A204.1 (cell line): ENCODE results near the gene NLRC3.

ENCODE experiments used
- FAIRE-seq: peaks from 2 replicates; lab custom pipeline; 2012; peaks lifted over from hg19 to GRCh38; lab: Jason Lieb, UNC

The NLRC3 gene

DNA sequence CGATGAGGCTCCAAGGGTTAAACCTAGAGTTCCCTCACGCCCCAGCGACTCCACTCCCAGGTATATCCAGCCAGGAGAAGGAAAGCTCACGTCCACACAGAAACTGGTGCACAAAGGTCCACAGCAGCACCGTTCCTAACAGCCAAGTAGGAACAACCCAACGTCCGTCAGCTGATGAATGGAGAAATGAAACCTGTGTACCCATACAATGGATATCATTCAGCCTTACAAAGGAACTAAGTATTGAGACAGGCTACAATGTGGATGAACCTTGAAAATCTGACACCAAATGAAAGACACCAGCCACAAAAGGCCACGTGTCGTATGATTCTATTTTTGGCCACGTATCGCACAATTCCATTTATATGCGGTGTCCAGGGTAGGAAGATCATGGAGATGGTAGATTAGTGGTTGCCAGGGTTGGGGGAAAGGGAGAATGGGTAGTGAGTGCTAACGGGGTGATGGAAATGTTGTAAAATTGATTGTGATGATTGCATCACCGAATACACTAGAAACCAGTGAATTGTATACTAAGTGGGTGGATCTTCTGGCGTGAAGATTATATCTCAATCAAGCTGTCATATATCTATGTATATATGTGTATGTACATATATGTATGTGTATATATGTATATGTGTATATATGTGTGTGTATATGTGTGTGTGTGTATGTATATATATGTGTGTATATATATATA, 30.1 kb downstream of the NLRC3 start:
- no peak for FAIRE-seq

DNA sequence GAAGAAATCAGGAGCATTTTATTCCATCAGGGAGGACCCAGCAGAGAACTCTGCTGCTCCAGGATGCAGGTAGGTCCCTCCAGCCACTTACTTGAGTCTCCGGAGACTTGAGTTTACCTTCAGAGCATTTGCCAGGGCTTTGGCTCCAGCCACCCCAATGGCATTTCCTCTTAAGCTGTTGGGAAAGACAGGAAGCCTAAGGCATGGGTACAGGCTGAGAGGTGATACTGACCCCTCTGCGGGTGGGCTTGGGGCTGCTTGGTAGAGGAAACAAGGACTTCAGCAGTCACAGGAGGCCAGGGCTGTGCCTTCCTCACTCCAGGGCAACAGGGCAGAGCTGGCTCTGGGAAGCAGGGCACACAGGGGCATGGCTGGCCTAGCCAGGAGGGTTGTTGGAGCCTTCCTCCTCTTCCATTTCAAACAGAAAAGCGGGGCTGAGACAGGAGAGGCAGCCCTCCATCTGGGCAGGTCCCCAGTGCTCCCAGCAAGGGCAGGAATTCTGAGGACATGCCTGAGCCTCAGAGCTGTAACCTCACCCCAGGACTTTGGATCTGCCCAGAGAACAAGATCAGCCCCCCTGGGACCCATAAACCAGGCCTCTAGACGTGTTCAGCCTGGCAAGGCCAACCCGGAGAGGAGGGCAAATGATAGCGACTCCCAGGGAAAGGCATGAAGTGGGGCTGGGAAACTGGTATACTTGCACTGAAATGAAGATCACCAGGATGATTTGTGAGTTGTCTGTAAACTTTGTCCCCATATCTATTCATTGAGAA, 34.4 kb downstream of the NLRC3 start:
- no peak for FAIRE-seq

DNA sequence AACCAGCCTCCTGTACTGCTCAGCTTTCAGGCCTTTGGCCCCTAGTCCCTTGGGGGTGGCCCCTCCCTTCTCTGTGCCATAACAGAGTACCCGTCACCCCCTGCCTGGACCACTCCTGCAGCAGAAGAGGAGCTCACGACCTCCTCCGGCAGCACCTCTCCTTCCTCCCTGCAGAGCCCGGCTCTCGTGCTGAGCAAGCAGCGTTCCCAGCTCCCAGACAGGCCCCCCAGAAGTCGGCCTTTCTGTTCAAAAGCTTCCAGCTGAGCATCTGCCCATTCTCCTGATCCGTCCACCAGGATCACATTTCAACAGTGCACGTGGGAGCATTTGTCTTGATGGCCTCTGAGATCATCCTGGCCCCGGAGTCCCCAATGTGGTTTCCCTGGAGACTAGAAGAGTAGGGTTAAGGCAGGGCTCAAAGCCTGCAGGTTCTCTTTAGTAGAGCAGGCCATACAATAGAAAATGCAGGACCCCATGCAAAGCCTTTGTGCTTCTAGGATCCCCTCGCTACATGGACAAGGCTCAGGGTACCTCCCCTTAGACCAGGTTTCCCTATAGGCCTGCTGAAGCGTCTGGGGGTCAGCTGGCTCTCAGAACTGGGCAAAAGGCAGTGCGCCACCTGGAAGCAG, 35.6 kb downstream of the NLRC3 start:
- no peak for FAIRE-seq

DNA sequence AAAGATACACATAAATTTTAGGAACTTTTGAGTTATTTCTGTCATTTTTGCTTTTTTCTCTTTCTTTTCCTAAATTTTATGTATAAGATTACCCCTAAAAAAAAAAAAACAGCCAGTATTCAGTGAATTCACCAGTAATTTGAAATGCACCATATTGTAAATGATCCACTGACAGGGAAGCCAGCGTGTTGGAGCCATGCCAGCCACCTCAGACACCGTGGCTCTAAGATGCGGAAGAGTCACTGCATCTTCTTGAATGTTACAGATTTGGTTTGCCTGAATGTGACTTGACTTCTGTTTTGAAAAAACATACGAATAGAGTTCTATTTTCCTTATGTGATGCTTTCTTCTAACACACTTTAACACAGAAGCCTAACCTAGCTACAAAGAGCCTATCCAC, 39.0 kb downstream of the NLRC3 start:
- FAIRE-seq, result no peak

DNA sequence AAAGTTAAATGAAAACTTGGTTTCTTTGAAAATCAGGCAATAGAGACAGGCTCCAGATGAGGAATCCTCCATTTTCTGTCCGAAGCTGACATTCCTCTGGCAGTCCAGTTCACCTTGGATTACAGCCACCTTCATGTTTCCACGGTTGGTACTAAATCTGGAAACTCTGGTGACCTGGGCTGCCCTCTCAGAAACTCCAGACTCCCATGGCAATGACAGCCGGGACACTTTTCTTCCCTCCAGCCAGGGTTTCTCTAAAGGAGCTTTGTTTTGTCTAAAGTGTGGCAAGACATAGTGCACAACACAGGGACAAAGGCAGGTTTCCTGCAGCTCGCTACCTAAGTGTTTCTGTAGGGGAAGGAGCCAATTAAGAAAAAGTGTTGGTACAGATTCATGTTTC, 40.4 kb downstream of the NLRC3 start:
- no peak for FAIRE-seq

DNA sequence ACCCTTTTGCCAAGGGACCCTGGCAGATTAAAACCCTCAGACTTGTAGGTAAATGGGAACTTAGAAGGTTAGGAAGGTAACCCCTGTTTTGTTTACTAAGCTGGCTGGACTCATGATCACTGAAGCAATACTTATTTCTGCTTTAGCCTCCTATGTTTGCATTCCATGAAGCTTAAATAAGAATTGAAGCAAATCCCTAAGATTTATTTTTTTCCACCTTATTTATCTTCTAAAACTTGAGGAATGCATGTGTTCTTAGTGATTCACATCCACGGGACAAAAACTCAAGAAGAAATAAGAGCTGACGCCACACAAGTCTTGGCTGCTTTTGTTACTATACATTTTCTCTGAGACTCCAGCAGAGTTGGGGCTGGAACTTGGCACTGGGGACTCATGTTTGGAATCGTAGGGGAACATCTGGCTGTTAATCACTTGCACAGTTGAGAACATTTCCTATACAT, 40.9 kb downstream of the NLRC3 start:
- FAIRE-seq, result no peak

DNA sequence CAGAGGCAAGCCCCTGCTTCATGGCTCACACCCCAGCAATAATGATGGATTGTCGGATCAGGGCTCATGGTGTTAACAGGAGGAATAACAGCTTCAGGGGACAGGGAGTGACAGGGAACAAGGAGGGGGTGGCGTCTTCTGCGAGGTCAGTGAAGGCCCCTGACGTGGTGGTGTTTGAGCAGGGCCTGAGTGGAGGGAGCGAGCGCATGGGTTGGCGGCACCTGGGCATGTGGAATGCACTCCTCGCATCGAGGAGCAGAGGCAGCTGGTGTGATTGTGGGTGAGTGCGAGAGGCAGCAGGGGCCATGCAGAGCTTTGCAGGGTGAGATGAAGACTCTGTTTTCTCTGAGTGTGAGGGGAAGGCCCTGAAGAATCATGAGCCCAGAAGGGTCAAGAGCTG, 43.1 kb downstream of the NLRC3 start:
- no peak for FAIRE-seq

DNA sequence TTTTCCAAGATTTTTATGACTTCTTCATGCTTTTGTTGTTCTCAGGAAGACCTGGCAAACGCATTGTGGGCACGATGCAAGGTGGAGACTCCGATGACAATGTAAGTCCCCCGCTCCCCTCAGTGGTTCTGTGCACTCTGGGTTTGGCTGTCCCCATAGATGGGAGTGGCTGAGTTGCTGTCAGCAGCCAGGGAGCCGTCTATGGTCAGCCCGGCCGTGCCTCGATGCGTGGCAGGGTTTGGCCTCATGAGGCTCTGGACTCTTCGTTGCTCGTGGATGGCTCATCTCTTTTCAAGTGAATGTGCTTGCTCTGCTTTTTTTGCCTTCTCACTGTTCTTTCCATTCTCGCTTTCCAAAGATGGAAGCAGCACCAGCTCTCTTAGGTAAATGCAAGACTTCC, 44.5 kb downstream of the NLRC3 start:
- no peak for FAIRE-seq

DNA sequence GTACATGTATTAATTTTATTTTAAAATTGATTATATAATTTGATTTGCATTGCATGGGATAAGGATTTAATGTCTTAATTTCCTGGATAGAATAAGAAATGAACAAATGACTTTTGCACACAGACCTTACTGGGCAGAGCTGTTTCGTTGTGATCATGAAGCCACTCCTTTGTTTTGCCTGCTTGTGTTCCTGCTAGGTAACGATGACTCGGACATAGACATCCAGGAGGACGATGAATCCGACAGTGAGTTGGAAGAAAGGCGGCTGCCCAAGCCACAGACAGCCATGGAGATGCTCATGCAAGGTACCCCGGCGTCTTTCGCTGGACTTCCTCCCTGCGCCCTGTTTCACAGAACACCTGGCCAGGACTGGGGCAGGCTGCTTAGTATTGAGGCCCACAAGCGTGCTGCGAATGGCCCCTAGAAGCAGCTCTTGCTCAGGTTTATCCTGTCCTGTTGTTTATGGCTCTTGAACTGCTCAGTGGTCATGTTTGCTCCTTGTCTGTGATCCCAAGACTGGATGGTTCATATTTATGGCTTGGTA, 46.8 kb downstream of the NLRC3 start:
- no peak for FAIRE-seq

DNA sequence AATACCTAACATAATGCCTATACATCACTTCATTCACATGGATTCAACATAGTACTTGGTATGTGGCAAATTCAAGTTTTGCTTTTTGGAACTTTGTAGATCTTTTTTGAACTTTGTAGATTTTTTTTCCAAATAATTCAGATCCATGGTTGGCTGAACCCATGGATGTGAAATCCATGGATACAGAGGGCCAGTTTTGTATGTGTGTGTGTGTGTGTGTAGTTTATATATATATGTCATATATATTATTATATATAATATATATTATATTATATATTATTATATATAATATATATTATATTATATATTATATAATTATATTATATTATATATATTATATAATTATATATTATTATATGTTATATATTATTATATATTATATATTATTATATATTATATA, 48.0 kb downstream of the NLRC3 start:
- FAIRE-seq, result no peak

DNA sequence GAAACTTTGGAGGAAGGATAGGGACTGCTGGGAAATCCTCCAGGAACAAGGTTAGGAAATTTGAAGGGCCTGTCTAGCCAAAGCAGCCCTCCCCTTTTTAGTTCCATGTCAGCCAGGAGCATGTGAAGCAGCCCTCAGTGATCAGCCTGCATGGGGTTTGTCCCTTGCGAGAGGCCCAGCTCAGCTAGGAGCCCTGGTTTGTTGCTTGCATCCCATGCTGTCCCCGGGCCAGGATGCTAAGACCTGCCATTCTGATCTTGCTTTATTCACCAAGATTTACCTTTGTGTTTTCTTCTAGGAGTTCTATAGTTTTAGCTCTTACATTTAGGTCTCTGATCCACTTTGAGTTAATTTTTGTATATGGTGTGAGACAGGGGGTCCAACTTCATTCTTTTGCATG, 48.8 kb downstream of the NLRC3 start:
- FAIRE-seq, result no peak

DNA sequence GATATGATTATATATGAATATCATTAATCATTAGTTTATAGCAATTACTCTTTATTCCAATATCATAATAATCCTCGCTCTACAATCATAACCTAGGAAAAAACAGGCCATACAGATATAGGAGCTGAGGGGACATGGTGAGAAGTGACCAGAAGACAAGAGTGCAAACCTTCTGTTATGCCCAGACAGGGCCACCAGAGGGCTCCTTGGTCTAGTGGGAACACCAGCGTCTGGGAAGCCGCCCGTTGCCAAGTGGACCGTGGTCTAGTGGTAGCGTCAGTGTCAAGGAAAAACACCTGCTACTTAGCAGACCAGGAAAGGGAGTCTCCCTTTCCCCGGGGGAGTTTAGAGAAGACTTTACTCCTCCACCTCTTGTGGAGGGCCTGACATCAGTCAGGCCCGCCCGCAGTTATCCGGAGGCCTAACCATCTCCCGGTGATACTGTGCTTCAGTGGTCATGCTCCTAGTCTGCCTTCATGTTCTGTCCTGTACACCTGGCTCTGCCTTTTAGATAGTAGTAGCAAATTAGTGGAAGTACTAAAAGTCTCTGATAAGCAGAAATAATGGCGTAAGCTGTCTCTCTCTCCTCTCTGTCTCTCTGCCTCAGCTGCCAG, 49.9 kb downstream of the NLRC3 start:
- FAIRE-seq, result peak; percentile 83

DNA sequence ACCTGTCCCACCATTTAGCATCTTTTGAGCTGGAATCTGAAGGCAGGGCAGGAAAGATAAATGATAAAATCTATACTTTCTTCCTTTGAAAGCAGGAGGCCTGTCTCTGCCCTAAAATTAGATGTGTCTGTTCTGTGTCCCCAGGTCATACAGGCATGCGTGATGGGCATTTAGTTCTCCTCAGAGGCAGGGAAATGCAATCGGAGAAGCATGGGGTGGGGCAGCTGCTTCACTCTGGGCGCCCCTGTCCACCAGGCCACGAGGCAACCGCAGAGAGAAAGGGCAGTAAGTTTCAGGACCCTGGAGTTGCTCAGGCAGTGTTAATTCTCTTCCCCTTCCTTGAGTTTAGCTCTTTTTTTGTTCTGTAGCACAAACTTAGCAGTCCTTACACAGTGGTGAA, 51.3 kb downstream of the NLRC3 start:
- FAIRE-seq, result no peak

DNA sequence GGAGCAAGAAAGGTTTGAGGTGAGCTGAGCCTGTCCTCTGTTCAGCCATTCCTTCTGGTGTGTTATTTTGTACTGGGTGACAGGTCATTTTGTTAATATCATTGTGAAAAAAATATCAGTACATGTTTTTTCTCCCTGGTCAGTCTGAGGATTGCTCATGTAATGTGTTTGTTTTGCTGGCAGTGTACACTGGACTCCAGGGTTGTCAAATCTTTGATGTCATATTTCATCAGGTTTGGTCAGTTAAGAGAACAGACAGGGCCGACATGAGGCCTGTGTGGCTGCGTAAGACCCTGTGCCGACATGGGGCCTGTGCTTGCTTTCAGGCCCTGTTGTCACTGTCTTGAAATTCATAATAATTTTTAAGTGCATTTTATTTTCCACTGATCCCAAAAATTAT, 53.9 kb downstream of the NLRC3 start:
- no peak for FAIRE-seq

DNA sequence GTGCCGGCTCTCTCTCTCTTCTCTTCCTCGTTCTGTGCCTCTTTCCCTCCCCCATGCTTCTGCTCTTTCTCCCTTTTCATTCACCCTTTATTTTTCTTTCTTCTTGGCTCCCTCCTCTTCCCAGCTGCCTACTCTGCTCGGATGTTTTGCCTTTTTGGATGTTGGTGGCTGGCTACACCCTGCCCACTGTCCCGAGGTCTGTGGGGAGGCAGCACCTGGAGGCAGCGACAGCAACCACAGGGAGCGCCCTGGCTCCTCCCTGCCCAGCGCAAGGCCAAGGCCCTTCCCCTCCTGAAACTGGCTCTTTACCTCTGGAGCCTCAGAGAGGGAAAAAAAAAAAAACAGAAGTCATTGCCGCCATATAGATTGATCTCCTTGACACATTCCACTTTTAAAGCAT, 56.4 kb downstream of the NLRC3 start:
- no peak for FAIRE-seq

DNA sequence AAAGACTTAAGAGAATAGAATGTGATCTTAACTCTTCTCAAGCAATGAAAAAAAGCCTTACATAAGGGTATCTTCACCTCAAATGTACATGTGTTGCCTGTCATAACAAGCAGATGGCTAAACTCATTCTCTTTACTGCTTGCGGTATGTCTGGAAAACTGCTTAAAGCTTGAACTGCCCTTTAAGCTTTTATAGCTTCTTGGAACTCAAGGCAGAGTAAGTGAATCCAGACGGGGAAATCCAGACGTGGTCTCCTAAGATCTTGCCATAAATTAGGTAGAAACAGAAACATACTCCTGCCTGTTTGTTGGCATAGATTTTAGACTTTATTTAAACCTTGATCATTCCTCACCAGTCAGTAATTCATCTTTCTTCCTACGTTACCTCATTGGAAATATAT, 56.8 kb downstream of the NLRC3 start:
- no peak for FAIRE-seq

DNA sequence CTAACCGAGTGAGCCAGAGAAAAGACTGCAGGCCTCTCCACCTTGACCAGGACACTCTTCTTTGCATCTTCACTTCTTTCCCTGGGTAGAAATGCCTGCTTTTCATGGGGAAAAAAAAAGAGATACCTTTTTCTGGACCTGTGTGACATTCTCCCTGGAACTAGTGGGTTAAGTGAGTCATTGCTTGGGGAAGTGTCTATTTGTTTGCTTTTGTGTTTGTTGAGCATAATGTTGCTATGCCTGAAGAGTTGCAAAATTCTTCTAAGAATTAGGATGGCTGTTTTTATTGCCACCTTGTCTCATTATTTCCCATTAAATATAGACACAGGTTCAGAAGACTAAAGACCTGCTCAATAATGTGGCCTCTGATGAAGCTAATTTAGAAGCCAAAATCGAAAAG, 57.6 kb downstream of the NLRC3 start:
- no peak for FAIRE-seq

DNA sequence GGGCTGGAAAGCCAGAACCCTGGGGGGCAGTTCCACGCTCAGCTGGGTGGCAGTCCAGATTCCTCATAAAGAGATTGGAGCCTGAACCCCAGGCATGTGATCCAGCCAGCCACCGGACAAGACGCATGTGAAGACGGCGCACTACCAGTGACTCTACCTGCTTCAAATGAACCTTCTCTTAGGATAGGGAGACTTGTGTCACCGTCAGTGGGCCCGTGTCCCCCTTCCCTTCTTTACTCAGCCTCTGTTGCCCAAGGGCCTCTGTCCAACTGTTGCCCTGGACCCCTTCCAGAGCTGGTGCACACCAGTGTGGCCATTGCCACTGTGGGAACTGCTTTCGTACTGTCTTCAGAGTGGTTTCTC, 58.2 kb downstream of the NLRC3 start:
- no peak for FAIRE-seq

DNA sequence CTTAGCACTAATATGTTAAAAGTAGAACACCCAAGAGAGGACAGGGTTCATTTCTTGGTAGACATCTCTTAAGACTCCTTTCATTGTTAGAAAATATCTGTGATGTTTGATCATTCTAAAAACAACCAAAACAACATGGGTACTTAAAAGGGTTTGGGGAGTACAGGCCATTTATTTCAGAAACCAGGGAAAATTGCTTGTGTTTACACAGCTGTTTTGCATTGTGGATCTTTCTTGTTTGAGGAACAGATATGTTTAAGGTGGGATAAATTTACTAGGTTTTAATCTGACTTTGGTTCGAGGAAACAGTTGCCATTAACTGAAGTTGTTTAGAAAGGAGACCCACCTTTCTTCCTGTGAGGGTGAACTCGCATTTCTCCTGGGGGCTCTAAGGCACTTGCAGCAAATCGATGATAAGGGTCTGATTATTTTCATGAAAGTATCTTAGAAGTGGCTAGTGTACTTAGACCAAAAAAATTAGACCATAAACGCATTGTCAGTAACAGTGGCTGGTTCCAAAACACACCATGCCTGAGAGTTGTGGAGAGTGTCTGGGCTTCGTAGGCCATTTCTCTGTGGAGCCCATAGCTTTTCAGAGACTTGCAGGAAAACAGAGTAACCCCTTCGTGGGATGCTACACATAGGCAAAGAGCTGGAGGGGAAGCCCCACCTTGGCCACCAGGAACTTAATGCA, 58.8 kb downstream of the NLRC3 start:
- no peak for FAIRE-seq

DNA sequence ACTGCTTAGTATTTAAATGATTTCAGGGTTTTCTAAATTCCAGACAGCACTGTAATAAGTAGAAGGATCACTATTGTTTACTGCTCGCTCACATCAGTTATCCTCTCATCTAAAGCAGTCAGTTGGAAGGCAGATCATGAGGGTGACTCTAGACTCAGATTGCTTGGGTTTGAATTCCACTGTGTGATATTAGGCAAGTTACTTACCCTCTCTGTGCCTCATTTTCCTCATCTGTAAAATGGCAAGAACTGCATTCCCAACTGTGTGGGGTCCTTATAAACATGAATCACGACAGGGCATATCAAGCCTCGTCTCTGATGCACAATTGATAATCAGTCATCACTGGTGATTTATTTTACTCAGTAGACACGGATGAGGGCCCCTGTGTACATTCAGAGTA, 61.3 kb downstream of the NLRC3 start:
- FAIRE-seq, result no peak

DNA sequence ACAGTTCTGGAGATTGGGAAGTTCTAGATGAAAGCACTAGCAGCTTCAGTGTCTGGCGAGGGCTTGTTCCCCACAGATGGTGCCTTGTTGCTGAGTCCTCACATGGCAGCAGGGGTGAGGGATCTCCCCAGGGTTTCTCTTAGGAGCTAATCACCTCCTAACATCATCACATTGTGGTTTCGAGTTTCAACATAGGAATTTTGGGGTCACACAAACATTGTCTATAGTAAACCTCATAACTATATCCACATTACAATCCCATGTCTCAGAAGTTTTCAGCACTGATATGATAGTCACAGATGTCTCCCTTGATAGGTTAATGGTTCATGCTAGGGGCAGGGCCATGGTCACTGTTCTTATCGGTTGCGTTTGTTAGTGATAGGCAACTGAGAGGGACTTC, 62.6 kb downstream of the NLRC3 start:
- FAIRE-seq, result no peak

DNA sequence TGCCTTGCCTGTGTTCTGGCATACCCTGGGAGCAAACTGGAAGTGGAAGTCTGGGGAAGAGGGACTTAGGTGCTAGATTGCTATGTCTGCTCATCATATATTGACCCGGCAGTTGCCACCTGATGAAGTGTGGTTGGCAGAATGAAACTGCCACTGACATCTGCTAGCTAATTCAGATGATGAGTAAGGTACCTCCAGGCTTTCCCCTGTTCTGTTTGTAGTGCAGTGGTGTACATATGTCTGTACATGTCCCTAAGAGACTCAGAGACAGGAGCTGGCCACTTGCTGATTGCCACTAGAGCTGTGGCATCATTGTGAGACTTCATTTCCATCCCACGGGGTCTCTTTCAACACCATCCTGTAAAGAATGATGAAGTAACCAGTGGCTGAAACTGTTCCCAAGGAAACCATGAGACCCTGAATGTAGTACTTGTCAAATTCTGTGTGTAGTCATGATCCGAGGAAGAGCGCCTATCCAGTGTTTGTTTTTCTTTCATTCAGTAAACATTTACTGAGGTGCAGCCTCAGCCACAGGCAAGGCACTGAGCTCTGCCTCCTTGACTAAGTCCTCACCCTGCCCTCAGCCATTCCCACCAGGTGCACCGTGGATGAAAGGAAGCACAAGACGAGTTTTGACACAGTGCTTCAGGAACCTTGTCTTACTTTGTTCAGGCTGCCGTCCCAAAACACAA, 63.2 kb downstream of the NLRC3 start:
- no peak for FAIRE-seq
